Activated T-cell treated with anti-CD3 and anti-CD28 coated beads, Interleukin-2, amount 50 U/mL, for 24 hours (primary cell): ENCODE results near the gene HMGN1.

Experiments used
- DNase-seq: peaks from one replicate; pipeline ENCODE4 v3.0.0-alpha.2; 2020
- H3K27ac Mint-ChIP-seq: 2 replicates; pipeline ENCODE4 v1.8.0; 2020; ENCODE audit warnings: mild to moderate bottlenecking, mixed read lengths
- H3K27me3 Mint-ChIP-seq: 2 replicates; pipeline ENCODE4 v1.8.0; 2020; ENCODE audit warnings: mixed read lengths
- H3K36me3 Mint-ChIP-seq: 2 replicates; pipeline ENCODE4 v1.8.0; 2020; ENCODE audit warnings: low read depth, mixed read lengths
- H3K4me1 Mint-ChIP-seq: 2 replicates; pipeline ENCODE4 v1.8.0; 2020; ENCODE audit warnings: low read depth, mixed read lengths
- H3K4me3 Mint-ChIP-seq: 2 replicates; pipeline ENCODE4 v1.8.0; 2020; ENCODE audit warnings: mild to moderate bottlenecking, moderate library complexity, mixed read lengths
- H3K9me3 Mint-ChIP-seq: 2 replicates; pipeline ENCODE4 v1.8.0; 2020; ENCODE audit warnings: mixed read lengths

HMGN1 gene

DNA sequence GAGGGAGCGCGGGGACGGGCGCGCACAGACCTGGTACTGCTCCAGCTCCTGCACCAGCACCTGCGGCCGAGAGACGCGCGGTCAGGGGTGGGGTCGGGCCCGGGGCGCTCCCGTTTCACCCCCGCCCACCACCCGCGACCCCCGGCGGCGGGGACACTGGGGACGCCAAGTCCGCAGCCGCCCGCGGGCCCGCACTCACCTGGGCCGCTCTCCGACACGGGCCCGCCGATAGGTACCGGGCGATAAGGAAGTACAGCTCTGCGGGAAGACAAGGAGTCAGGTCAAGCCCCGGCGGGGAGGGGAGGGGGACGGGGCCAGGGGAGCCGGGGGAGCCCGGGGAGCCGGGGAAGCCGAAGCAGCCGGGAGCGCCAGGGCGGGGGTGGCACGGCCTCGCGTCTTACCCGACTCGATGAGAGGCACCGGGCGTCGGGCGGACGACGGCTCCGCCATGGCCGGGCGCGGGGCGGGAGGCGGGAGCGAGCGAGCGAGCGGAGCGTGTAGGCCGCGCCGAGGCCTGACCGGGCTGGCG, 35.8 kb downstream of the HMGN1 start:
- peak overlapping the region; percentile 97 for H3K27ac Mint-ChIP-seq
- no peaks in the 10 kb centered on the region for H3K9me3 Mint-ChIP-seq
- no peaks in the 10 kb centered on the region for H3K27me3 Mint-ChIP-seq
- H3K4me3 Mint-ChIP-seq, result peak overlapping the region; percentile 90
- H3K36me3 Mint-ChIP-seq, result peaks cover 40% of the 10 kb centered on the region
- no peak for DNase-seq
- H3K4me1 Mint-ChIP-seq, result peaks cover 48% of the 10 kb centered on the region

DNA sequence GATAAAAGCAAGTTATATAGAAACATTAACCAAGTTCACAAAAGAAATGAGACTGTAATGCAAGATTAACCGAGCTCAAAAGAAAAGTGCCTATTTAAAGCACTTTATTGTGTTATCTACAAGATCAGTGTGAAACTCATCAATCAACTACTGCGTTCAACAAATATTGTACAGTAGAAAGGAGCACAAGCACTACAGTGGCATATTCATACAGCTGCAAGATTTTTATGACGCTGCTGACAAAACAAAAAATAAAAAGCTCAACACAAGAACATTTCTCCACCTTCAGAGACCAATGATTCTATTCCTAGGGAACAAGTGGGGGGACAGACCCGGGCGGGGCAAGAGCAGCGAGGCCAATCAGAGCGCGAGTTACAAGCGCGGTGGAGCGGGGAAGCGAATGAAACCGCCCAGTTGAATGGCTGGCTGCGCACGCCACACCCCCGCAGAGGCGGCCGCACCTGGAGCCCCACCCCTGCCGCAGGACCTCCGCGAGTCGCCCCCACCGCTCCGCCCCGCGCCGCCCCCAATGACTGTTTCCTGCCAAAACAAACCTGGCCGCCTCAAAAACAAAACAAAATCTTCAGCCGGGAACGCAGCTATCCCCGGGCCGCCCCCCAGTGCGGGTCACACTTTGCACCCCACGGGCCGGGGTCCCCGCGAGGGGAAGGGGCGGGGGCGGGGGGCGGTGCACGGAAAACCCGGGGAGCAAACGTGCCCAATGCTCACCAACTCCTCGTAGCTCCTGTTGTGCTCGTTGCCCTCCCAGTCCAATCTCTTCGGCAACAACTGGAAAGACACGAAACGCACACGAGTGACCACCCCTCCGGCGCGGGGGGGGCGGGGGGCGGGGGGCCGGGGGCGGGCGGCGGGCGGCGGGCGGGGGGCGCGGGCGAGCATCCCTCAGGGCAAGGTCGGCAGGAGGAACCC, 36.5 kb downstream of the HMGN1 start:
- Mint-ChIP-seq H3K9me3 (no peaks in the 10 kb centered on the region), H3K36me3 (peaks cover 45% of the 10 kb centered on the region), H3K4me3 (peak overlapping the region; percentile 90), H3K4me1 (peaks cover 54% of the 10 kb centered on the region), H3K27ac (peak overlapping the region; percentile 94), H3K27me3 (no peaks in the 10 kb centered on the region)
- DNase-seq, result peak; percentile 98

DNA sequence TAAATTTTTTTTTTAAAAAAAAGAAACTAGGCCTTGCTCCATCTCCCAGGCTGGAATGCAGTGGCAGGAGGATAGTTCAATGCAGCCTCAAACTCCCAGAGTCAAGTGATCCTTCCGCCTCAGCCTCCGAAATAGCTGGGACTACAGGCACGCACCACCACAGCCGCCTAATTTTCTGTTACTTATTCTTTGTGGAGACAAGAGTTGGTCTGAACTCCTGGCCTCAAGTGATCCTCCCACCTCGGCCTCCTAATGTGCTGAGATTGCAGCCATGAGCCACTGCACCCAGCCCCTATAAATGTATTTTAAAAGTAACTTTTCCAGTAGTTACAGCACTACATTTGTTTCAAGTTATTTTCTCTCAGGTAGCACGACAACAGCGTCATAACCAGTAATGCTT, 37.7 kb downstream of the HMGN1 start:
- H3K36me3 Mint-ChIP-seq, result peaks cover 48% of the 10 kb centered on the region
- H3K9me3 Mint-ChIP-seq, result no peaks in the 10 kb centered on the region
- DNase-seq, result no peak
- no peaks in the 10 kb centered on the region for H3K27me3 Mint-ChIP-seq
- H3K27ac Mint-ChIP-seq, result peak overlapping the region; percentile 53
- H3K4me1 Mint-ChIP-seq, result peaks cover 51% of the 10 kb centered on the region
- H3K4me3 Mint-ChIP-seq, result no peak overlapping the region

DNA sequence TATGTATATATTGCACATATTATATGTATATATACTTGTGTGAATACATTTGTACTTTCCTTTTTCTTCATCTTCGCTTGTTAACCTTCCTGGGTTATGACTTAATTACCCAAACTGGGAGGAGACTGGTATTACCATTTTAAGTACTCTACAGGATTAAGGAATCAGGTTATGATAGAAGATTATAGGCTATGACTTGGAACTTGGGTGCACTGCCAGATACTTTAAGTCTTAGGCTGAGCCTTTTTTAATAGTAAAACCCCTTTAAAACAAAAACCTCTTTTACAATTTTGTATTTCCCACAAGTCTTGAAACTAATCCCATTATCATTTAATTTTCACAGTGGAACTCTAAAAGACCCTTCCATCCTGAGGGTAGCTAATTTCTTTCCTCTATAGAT, 41.4 kb downstream of the HMGN1 start:
- Mint-ChIP-seq H3K4me1 (peaks cover 42% of the 10 kb centered on the region), H3K36me3 (peaks cover 61% of the 10 kb centered on the region), H3K9me3 (no peaks in the 10 kb centered on the region), H3K27me3 (no peaks in the 10 kb centered on the region), H3K4me3 (no peak overlapping the region), H3K27ac (peak overlapping the region; percentile 10)
- DNase-seq, result no peak

DNA sequence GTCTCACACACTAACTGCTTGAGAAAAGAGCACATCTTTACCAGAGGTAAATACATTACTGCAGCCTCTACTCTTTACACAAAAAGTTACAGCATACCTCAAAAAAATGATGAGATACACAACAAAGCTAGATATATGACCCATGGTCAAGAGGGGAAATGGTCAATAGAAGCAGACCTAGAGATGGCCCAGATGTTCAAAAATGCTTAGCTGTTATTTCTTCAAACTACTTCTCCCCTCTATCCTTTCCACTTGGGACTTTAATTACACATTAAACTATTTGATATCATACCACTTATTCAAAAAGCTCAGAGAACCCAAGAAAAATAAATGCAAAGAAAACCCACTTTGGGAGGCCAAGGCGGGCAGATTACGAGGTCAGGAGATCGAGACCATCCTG, 48.3 kb downstream of the HMGN1 start:
- Mint-ChIP-seq H3K4me1 (peaks cover 42% of the 10 kb centered on the region), H3K27ac (no peak overlapping the region), H3K27me3 (no peaks in the 10 kb centered on the region), H3K4me3 (no peak overlapping the region), H3K9me3 (peaks cover 5% of the 10 kb centered on the region), H3K36me3 (peaks cover 81% of the 10 kb centered on the region)
- no peak for DNase-seq

DNA sequence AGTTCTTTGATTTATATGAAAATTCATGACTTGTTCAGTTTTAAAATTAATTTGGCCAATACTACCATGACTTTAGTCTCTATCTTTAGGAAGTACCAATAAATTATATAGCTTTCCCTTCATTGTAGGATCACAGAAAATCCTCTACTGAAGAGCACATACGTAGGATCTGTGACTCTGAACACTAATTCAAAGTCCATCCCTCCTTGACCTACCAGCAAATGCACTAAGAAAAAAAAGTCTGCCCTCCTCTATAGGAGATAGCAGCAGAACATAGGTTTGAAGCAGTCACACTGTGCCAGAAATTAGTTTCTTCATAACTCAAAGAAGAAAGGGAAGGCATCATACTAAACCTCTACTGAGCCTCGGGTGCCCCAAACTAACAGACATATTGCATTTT, 52.0 kb downstream of the HMGN1 start:
- Mint-ChIP-seq H3K4me3 (no peak overlapping the region), H3K36me3 (peaks cover 91% of the 10 kb centered on the region), H3K27ac (no peak overlapping the region), H3K27me3 (no peaks in the 10 kb centered on the region), H3K9me3 (peaks cover 5% of the 10 kb centered on the region), H3K4me1 (peaks cover 34% of the 10 kb centered on the region)
- DNase-seq, result no peak
